HG02642 (cell line): ENCODE results near the gene CACYBP.

ENCODE experiments used
- ATAC-seq: cut with Tn5 transposase; IDR thresholded peaks from one replicate; pipeline ENCODE4 v1.9.1; 2021; ENCODE audit warnings: mild to moderate bottlenecking; ENCODE audit not compliant: unreplicated experiment, poor library complexity

The CACYBP gene

GRCh38 chr1:175050992-175051391 lies 51.2 kb downstream of the CACYBP start:
- no peak for ATAC-seq

GRCh38 chr1:175054736-175055135 lies 55.0 kb downstream of the CACYBP start:
- ATAC-seq, result no peak
